ENCODE results near the gene PRH2.

GRCh38 chr12:10928746-10929286, at the start of gene PRH2:
- no peak for TF ChIP-seq POLR2A (IDR thresholded peaks at IDR 0.05)
- no peak for TF ChIP-seq CTCF (IDR thresholded peaks at IDR 0.05 in 4 of 5, conservative IDR thresholded peaks at IDR 0.05 in 1 of 5)
